NB4 (cell line): ENCODE data around the gene BHMT2.

Experiments used
- POLR2A ChIP-seq: IDR thresholded peaks from 2 replicates; pipeline ENCODE4 v1.6.1; 2011; ENCODE audit warnings: mild to moderate bottlenecking; ENCODE audit not compliant: insufficient read length; ENCODE audit errors: extremely low read depth
- TF ChIP-seq, protein P1 (sequence below): IDR thresholded peaks from one replicate; pipeline ENCODE4 v1.5.1; 2012; ENCODE audit warnings: low read depth, low read length

DNA sequence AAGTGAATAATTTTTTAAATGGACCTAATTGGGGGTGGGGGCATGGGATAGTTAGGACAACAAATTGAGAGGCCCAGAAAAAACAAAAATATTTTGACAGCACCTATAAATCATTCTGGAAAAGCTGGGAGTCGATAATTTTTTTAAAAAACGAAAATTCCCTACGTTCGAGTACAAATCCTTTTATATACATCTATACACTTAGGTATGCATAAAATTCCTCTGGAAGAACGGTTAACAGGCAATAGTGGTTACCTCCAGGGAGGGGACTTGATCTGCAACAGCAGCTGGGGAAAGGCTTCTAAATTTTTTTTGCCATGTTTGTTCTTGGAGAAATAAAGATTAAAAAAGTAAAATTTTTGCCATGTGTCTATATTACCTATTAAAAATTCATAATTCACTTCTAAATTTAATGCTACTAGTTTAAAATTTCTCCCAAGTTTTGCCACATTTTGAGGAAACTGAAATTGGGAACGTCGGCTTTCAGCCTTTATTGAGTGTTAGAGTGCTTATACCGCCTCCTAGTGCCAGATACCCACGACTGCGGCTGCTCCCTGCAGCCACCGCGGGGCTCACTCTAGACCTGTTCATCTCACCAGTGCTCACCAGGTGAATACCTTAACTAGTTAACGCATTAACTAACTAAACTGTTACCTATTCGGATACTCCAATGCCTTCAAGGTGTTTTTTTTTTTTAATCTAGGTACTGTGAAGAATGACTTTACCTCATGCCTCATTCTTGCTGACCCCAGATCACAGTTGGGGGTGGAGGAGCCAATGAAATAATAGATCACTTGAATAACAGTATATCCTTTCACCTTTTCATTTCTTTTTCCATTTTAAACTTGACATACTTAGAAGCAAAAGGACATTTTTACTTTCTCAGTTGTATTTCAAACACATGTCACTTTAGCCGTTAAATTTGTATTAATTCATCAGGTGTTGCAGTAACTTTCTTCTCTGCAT lies 40.2 kb downstream of the BHMT2 start:
- TF ChIP-seq, protein P1, sequence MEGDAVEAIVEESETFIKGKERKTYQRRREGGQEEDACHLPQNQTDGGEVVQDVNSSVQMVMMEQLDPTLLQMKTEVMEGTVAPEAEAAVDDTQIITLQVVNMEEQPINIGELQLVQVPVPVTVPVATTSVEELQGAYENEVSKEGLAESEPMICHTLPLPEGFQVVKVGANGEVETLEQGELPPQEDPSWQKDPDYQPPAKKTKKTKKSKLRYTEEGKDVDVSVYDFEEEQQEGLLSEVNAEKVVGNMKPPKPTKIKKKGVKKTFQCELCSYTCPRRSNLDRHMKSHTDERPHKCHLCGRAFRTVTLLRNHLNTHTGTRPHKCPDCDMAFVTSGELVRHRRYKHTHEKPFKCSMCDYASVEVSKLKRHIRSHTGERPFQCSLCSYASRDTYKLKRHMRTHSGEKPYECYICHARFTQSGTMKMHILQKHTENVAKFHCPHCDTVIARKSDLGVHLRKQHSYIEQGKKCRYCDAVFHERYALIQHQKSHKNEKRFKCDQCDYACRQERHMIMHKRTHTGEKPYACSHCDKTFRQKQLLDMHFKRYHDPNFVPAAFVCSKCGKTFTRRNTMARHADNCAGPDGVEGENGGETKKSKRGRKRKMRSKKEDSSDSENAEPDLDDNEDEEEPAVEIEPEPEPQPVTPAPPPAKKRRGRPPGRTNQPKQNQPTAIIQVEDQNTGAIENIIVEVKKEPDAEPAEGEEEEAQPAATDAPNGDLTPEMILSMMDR = peak; percentile 69
- TF ChIP-seq POLR2A = no peak
